BJ (cell line): ENCODE data around the gene DCST2. TPM values are rescaled to one million over a fixed set of nuclear protein-coding genes. Genes with fewer than 3 reads are reported as not detected.

ENCODE experiments used
- CTCF ChIA-PET: fragments of 350-600 bp; formaldehyde crosslinking; extraction: SDS; loops from one replicate; lab custom pipeline; 2021; ENCODE audit warnings: antibody characterized with exemption, inconsistent platforms; lab: Yijun Ruan, JAX
- POLR2A ChIA-PET: fragments of 300-600 bp; sonication (Branson Sonifier 250); formaldehyde crosslinking; extraction: SDS; loops from one replicate; lab custom pipeline; 2021; ENCODE audit warnings: antibody characterized with exemption; lab: Charles Lee
- DNase-seq: peaks from one replicate; pipeline ENCODE4 v3.0.0-alpha.2; 2011; ENCODE audit warnings: low read depth
- H3K27me3 ChIP-seq: 2 replicates; pipeline ENCODE4 v1.6.0; 2011; ENCODE audit warnings: low read length; ENCODE audit not compliant: control insufficient read depth, insufficient read depth
- H3K36me3 ChIP-seq: 2 replicates; pipeline ENCODE4 v1.5.1; 2011; ENCODE audit warnings: low read length; ENCODE audit not compliant: control insufficient read depth, insufficient read depth
- H3K4me3 ChIP-seq: 2 replicates; pipeline ENCODE4 v1.5.1; 2011; ENCODE audit warnings: low read depth, mild to moderate bottlenecking, control low read depth, low read length
- CTCF ChIP-seq: IDR thresholded peaks from 2 replicates; pipeline ENCODE4 v1.5.1; 2011; ENCODE audit warnings: low read depth, mild to moderate bottlenecking, control low read depth, inconsistent platforms, low read length, moderate library complexity; ENCODE audit not compliant: insufficient read depth
- polyA plus RNA-seq: library from polyadenylated mRNA; depleted of rRNA; stranded (reverse); fragments of >200 nt; gene quantifications from 2 replicates; pipeline ENCODE4 v1.2.3, GENCODE V29; 2011

Gene DCST2
- polyA plus RNA-seq, 1 experiment = 0.38 TPM

- no peak for TF ChIP-seq CTCF
- DNase-seq = no peak
- Histone ChIP-seq H3K27me3 (no peaks in the 10 kb centered on the region), H3K4me3 (no peak overlapping the region), H3K36me3 (peaks cover 2% of the 10 kb centered on the region)
- CTCF ChIA-PET = interaction anchor here (1.4 to 8.3 kb wide), 2 partner anchors 12 to 80 kb away, joined by 4 to 74 read pairs; no protein-coding TSS in a partner anchor
- POLR2A ChIA-PET = no interaction called here
Observed at GRCh38 chr1:155005076-155006011, 28.2 kb downstream of the DCST2 start.

- Histone ChIP-seq H3K4me3 (peak overlapping the region; percentile 94), H3K27me3 (no peaks in the 10 kb centered on the region), H3K36me3 (peaks cover 2% of the 10 kb centered on the region)
- no peak for DNase-seq
- ChIA-PET CTCF (interaction anchor here (1.4 to 8.3 kb wide), 3 partner anchors 13 to 81 kb away, joined by 4 to 74 read pairs (median 4); no protein-coding TSS in a partner anchor), POLR2A (no interaction called here)
- TF ChIP-seq CTCF = no peak
Observed at GRCh38 chr1:155004352-155005075, 29.1 kb downstream of the DCST2 start.

GRCh38 chr1:155003766-155004351 is 29.7 kb downstream of the DCST2 start:
- POLR2A ChIA-PET = no interaction called here
- Histone ChIP-seq H3K36me3 (peaks cover 2% of the 10 kb centered on the region), H3K27me3 (no peaks in the 10 kb centered on the region), H3K4me3 (peak overlapping the region; percentile 94)
- DNase-seq = no peak
- TF ChIP-seq CTCF = no peak
- CTCF ChIA-PET = interaction anchor here (1.2 to 8.3 kb wide), 3 partner anchors 13 to 46 kb away, joined by 3 to 74 read pairs (median 4); no protein-coding TSS in a partner anchor

- POLR2A ChIA-PET = no interaction called here
- TF ChIP-seq CTCF = no peak
- Histone ChIP-seq H3K4me3 (peak overlapping the region; percentile 94), H3K27me3 (no peaks in the 10 kb centered on the region), H3K36me3 (peaks cover 2% of the 10 kb centered on the region)
- CTCF ChIA-PET = interaction anchor here (1.2 to 8.3 kb wide), 3 partner anchors 14 to 46 kb away, joined by 3 to 74 read pairs (median 4); no protein-coding TSS in a partner anchor
- no peak for DNase-seq
Observed at GRCh38 chr1:155003227-155003765, 30.3 kb downstream of the DCST2 start.
